Measurements from ENCODE around the gene ANTKMT.

ANTKMT gene

DNA sequence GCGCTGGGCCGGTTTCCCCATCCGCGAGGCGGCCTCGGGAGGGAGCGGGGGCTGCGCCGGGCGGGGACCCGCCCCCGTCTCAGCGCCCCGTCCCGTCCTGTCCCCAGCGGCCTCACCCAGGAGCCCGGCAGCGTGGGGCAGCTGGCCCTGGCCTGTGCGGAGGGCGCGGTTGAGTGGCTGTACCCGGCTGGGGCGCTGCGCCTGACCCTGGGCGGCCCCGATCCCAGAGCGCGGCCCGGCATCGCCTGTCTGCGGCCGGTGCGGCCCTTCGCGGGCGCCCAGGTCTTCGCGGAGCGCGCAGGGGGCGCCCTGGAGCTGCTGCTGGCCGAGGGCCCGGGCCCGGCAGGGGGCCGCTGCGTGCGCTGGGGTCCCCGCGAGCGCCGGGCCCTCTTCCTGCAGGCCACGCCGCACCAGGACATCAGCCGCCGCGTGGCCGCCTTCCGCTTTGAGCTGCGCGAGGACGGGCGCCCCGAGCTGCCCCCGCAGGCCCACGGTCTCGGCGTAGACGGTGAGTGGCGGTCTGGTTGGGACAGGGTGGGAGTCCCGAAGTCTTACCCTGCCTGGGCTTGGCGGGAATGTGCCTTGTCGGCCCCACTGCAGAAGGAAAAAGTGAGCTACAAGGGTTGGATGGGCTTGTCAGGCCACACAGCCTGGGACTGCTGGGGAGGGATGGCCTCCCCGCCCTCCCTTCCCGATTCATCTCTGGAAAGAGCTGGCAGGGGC, 5.3 kb upstream of the ANTKMT start:
- no peak for DNase-seq

DNA sequence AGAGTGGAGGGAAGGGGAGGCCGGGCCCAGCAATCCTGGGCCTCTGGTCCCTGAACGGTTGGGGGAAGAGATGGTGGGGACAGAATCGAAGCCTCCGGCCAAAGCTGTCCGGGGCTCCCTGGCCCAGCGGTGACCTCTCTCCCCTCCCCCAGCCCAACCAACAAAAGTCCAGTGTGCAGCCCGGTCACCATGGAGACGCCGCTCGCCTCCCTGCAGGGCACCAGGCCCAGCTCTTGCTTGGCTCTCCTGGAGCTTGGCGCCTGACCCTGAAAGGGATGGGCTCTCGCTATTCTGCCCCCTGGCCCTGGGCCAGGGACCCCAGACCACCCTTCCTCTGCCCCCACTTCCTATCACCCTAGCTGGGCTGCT, 4.8 kb upstream of the ANTKMT start:
- no peak for DNase-seq

DNA sequence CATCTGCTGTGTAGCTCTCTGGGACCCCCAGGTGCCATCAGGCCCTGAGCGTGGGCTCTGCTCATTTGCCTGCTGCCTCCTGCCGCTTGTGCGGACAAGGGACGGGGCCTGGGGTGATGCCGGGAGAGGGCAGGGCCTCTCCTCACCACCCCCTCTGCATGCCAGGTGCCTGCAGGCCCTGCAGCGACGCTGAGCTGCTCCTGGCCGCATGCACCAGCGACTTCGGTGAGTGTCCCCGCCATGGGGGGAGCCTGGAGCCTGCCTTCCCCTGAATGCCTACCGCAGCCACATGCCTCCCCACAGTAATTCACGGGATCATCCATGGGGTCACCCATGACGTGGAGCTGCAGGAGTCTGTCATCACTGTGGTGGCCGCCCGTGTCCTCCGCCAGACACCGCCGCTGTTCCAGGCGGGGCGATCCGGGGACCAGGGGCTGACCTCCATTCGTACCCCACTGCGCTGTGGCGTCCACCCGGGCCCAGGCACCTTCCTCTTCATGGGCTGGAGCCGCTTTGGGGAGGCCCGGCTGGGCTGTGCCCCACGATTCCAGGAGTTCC, 4.1 kb upstream of the ANTKMT start:
- DNase-seq: no peak

DNA sequence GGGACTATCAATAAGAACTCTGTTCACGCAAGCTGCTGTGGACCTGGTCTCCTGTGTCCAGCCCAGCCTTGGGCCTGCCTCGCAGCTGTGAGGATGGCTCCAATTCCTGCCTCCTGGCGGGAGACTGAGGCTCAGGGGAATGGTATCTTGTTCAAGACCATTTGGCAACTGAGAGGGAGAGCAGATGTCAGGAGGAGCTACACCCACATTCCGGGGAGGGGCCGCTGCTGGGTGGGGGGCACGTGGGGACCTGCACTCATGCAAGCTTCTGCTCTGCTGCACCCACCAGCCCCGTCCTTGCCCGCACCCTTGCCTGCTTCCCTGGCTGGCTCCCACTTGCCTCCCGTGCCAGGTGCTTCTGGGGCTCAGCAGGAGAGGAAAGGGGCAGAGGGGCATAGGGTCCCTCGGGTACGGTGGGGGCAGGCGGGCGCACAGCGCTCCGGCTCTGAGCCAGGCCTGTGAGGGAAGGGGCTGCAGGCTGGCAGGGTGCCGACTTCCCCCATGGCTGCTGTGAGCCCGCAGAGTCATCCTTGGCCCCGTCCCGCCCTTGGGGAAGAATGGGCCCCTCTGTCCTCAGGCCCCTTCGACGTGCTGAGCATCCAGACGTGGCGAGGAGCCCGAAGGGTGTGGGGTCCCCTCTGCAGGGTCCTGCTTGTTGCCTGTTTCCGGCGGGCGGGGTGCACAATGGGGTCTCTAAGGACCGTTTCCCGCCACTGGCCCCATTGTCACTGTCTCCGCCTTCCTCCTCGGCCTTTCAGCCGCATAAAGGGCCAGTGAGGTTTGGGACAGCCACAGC, 3.3 kb upstream of the ANTKMT start:
- no peak for DNase-seq

DNA sequence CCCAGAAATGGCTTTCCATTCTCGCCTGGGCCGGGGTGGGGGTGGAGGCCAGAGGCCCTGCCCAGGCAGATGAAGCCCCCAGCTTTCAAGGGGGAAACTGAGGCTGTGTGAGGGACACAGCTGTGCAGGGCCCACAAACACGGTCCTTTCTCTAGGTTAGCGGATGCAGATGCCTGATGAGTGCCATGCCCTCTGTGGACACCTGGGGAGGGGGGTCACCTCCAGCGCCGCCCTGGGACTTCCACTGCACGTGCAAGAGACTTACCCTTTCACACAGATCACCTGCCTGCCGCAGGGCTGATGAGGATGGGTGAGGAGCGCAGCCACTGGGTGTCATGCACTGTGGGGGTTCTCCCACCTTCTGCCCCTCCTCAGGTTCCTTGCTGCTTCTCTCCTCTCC, 2.6 kb upstream of the ANTKMT start:
- DNase-seq: no peak

DNA sequence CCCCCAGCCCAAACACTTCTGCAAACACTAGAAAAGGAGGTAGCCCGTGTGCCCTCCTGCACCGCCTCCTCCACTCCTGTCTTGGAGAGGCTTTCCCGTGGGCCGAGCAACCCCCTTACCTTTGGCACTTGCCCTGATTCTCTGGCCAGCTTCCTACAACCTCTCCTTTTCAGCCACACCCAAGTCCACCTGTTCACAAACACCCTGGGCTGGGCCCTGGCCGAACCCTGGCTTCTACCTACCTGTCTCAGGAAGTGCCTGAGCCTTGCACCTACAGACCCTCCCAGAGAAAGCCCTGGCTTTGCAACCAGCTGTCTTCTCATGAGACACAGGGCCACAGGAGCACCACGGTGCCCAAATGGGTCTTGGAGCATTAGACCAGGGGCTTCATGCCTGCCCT, 2.0 kb upstream of the ANTKMT start:
- DNase-seq: no peak

DNA sequence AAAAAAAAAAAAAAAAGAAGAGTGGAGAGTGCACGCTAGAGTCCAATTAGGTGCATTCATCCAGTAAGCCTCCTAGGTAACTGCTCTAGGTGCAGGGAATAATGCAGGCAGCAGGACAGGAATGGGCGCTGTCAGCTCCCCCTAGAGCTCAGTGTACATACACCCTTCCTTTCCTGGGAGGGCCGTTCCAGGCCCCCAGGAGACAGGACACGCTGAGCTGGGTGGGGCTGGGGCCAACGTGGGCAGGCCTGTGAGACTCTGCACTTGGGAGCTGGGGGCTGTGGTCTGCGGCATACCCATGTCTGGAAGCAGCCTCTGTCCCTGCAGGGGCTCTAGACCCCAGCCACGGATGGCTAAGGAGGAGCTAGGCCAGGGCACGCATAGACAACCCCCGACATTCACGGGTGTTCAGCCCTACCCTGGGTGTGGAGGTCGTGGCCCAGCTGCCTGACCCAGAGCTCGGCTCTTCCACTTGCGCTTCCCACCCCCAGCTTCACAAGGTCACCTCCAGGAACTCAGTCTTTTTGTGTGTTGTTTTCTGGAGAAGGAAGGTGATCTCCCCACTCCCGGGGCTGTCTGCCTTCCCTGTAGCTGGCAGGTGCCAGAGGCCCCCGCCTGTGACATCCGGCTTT, 1.0 kb upstream of the ANTKMT start:
- DNase-seq: no peak

DNA sequence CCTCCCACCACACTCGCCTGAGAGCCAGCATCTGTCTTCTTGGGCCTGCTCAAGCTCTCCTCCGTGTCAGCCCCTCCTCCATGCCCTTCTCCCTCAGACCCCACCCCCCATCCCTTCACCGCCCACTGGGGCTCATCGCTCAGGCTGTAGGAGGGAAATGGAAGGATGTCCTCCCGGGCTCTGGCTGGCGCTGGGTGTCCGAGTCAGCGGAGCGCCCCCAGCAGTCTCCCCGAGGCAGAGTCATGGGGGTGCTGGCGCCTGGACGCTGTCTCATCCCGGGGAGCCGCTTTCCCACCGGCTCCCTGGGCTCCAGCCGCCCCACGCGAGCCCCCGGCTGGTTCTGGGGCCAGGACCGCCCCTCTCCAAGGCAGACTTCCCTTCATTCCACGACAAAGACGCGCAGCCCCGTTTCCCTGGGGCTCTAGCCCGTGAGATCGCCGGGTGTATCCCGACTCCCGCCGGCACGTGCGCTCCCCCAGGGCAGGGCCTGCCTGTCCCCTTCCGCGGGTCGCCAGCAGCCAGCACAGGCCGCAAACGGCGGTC, 428 bp upstream of the ANTKMT start:
- peak; percentile 67 for DNase-seq

DNA sequence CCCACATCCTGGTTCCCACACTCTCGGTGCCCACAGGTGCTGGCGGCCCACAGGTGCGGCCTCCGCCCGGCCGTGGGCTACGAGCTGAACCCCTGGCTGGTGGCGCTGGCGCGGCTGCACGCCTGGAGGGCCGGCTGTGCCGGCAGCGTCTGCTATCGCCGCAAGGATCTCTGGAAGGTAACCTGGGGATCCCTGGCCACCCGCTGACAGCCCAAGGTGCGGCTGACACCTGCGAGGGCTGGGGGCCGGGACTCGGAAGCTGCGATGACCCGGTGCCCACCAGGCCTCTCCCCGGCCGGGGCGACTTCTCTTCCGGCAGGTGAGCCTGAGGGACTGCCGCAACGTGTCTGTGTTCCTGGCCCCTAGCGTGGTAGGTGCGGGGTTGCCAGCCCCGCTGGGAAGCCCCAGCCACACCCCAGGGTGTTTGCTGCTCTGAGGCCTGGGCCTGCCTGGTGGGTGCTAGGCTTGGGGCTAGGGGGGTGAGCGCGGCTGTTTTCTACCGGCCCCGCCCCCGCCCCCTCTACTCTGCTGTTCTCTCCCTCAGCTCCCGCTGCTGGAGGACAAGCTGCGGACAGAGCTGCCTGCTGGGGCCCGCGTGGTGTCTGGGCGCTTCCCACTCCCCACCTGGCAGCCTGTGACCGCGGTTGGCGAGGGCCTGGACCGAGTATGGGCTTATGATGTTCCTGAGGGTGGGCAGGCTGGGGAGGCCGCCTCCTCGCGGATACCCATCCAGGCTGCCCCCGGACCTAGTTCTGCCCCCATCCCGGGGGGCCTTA, 1.0 kb downstream of the ANTKMT start:
- DNase-seq: no peak

DNA sequence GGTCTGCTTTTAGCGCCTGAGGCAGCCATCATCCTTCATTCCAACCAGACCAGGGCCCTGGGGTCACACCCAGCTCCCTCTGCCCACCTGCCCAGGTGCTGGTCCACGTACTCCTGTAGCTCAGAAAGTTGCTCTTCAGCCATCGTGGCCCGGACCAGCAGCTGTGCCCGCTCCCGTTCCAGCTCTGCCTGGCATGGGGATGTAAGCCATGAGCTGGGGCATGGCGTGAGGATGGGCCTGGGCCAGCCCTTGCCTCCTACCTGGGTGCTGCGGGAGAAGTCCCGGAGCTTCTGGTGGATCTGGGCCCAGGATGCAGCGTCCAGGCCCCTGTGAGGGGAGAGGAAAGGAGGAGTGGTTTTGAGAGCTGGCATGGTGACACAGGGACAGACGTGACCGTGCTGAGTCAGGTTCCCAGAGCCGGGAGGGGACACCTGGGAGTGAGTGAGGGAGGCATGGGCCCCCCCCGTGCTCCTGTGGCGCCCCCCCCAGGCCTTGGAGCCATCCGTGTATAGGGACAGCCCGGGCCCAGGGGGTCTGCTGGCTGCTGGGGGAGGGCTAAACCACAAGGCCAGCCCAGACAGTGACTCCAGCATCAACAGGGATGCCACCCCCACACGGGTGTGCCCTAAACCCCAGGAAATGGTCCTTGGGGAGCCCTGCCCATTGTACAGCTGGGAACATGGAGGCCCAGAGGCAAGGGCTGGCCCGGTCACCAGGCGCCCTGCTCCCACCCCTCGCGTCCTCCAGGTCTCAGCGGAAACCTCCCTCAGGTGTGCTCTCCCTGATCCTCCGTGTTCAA, 2.1 kb downstream of the ANTKMT start:
- DNase-seq: no peak

DNA sequence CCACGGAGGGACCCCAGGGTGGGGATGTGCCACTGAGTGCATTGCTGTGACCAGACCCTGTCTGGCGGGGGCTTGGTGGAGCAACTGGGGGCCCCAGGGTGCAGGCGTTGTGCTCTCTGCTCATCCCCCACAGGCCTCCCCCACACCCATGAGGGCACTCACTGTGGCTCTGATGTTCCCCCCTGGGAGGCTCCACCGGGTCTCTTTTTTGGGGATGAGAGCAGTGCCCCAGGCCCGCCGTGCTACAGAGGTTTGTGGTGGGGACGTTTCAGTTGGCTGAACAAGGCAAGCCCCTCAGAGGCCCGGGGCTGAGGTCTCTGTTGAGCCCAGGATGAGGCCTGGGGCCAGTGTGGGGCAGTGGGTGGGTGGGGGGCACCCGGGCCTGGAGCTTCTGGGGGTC, 2.7 kb downstream of the ANTKMT start:
- no peak for DNase-seq

DNA sequence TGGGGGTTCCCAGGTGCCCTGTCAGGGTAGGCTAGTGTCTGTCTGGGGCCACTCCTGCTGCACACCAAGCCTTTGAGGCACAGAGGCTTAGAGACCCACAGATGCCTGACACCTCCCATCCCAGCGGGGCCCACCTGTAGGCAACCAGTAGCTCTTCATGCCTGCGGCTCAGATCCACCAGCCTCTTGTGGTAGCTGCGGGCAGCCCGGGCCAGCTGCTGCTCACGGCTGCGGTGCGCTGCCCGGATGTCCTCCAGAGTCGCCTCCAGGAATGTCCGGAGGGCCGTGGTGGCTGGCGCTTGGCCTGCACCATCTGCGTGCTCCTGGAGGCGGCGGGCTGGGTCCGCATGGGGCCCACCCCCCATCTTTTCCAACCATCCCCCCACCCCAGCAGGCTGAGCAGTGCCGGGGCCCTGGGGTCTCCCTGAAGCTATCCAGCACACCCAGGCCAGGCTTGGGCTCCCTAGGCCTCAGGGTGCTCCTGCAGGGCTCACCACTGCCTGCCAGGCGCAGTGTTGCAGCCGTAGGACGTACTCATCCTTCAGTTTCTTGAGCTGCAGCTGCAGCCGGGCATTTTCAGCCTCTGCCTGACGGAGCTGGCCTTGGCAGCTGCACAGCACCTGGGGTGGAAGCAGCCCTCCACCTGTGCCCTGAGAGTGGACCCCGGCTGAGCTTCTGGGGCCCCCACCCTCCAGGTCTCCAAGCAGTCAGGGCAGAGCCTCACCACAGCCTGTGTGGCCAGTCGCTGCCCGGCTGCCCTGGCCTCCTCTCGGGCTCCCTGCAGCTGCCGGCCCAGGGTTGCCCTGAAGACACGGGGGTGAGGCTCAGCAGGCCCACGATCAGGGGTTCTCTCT, 3.5 kb downstream of the ANTKMT start:
- no peak for DNase-seq

DNA sequence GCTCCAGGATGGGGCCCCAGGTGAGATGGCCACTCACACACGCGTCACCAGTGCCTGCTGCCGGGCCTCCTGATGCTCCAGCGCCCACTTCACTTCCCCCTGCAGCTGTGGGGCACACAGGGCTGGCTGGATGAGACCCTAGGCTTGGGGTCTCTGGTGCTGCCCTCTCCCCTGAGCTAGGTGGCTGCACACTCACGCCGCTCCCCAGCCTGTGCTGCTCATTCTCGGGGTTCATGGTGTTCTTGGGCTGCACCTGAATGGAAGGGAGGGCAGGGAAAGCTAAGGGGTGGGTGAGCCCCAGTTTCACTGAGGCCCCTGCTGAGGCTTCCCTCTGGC, 4.1 kb downstream of the ANTKMT start:
- no peak for DNase-seq

DNA sequence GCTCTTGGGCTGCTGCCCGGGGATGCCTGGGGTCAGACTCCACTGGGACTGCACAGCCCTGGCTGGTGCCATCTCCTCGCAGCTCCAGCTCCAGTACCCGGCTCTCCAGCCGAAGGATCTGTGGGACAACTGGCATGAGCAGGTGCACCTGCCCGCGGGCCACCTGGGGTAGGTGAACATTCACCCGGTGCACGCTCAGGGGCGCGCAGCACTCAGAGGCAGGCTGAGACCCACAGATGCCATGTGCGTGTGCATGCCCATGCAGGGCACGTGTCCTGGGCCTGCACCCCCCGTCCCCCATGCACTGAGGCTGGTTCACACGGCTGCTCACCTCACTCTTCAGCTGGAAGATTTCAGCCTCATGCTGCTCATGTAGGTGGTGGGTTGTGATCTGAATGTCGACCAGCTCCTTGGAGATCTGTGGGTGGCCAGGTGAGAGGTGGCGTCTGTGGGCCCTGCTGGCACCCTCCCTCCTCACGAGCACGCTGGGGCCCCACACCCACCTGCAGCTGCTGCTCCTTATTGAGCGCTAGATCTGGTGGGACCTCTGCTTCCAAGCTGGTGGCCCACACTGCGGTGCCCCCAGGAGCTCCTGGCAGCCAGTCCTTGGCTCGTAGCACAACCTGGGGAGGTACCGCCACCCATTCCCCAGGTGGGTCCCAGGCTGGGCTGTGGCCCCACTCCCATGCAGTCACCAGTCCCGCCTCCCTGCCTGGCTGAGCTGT, 4.7 kb downstream of the ANTKMT start:
- no peak for DNase-seq

DNA sequence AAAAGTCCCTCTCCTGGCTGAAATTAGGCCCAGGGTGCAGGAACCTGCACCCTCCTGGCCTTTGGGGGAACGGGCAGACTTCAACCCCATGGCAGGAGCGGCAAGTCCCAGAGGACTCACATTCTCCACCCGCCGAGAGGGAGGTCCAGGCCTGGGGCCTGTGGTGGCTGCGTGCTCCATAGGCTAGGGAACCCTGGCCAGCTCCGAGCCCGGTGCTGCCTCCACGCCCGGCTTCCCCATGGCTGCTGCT, 5.2 kb downstream of the ANTKMT start:
- DNase-seq: no peak

DNA sequence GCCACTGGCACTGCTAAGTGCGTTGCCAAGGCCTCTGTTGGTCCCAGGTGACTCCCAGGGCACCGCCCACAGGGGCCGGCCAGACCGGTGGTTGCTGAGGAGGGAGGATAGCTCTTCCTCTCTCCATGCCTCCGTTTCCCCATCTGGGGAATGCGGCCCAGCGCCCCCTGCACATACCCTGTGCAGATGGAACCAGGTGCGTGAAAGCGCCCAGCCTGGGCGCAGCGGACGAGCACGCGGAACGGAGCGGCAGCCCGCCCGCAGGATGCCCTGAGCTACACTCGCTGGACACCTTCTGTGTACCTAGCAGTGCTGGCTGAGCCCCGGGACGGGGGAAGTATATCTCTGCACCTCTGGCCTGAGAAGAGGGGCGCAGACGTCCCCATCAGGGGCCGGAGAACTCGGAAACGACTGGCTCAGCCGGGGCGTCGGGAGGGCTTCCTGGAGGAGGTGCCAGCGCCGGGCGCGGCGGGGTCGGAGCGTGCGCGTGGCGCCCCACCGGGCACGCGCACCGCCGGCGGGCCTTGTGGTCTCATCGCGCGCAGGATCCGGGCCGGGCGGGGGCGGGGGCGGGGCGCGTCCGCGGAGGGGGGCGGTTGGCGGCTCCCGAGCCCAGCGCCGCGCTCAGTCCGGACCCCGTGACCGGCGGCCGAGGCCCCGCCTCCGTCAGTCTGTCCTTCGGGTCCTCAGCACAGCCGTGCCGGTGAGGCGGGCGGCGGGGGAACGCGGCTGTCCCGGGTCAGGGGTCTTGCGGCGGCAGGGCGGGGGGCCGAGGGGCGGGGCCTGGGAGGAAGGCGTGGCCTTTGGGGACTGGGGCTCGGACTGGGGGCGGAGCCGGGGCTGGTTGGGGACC, 5.7 kb downstream of the ANTKMT start, which contains the start of the genes CCDC78 and HAGHL:
Gene CCDC78 (minus strand): TSS at position 6 of the 853 bp plus-strand sequence. CDS start 76 bp downstream, outside the sequence.
Gene HAGHL (plus strand): TSS at position 669 of the 853 bp plus-strand sequence. CDS start 404 bp downstream, outside the sequence.
- DNase-seq: peak; percentile 66

DNA sequence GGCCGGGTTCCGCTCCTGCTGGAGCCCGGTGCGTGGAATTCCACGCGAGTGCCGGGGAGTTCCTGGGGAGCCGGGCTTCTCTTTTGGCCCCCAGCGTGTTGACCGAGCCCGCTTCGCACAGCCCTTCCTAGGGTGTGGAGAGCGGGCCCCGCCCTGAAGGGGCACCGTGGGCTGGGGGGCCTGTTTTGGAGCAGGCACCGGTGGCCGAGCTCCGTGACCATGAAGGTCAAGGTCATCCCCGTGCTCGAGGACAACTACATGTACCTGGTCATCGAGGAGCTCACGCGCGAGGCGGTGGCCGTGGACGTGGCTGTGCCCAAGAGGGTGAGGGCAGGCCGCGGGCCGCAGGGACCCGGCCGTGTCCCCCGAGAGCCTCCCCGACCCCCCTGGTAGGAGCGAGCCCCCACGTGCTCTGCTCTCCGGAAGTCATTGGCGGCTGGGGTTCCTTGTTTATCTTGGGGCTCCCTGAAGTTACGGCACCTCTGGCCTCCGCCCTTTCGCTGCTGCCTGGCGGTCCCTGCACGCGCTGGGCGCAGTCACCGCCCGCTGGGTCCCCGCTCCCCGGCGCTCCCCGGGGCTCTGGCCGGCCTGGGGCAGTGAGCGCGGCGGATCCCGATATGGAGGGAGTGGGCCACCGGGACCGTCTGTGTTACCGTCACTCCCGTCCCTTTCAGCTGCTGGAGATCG, 6.5 kb downstream of the ANTKMT start:
- DNase-seq: peak; percentile 43

DNA sequence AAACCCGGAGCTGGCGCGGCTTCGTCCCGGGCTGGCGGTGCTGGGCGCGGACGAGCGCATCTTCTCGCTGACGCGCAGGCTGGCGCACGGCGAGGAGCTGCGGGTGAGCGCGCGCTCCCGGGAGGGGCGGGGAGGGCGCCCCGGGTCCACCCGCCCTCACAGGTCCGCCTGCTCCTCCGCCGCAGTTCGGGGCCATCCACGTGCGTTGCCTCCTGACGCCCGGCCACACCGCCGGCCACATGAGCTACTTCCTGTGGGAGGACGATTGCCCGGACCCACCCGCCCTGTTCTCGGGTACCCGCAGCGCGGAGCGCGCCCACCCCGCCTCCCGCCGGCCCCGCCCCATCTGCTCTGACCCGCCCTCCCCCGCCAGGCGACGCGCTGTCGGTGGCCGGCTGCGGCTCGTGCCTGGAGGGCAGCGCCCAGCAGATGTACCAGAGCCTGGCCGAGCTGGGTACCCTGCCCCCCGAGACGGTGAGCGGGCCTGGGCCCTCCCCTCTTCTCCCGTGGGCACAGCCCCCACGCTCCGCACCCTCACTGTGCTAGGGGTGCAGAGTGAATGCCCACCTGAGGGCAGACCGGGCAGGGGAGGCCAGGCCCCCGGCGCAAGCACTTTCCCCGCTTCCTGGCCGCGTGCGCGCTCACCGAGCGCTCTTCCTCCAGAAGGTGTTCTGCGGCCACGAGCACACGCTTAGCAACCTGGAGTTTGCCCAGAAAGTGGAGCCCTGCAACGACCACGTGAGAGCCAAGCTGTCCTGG, 7.4 kb downstream of the ANTKMT start:
- peak; percentile 66 for DNase-seq

Measured in activated CD4-positive, alpha-beta T cell treated with anti-CD3 and anti-CD28 coated beads for 48 hours (primary cell).